ENCODE results near the gene PACSIN1.

PACSIN1 gene

GRCh38 chr6:34455831-34456230 is 10.0 kb upstream of the PACSIN1 start (continued):
- TF ChIP-seq PATZ1 (tag by site-specific recombination; IDR thresholded peaks at IDR 0.05): no peak

GRCh38 chr6:34457382-34457741 is 8.5 kb upstream of the PACSIN1 start:
- ChIA-PET POLR2A (no interaction called here), CTCF (interaction anchor here (1.4 to 5.5 kb wide), 3 partner anchors 10 to 208 kb away, joined by 5 to 138 read pairs (median 13); no protein-coding TSS in a partner anchor)

GRCh38 chr6:34457742-34458735 is 7.8 kb upstream of the PACSIN1 start:
- no peaks in the 10 kb centered on the region for H3K4me1 ChIP-seq (ENCODE audit: control insufficient read depth, insufficient read depth, low read length)
- POLR2A ChIA-PET: no interaction called here
- CTCF ChIA-PET: interaction anchor here (0.6 to 5.5 kb wide), 8 partner anchors 11 to 292 kb away, joined by 3 to 138 read pairs (median 4); no protein-coding TSS in a partner anchor

More at GRCh38 chr6:34457382-34457741, 8.5 kb upstream of the PACSIN1 start:
- Histone ChIP-seq H3K36me3 (ENCODE audit: control insufficient read depth in 2 of 2, insufficient read depth in 1 of 2, low read length in 2 of 2) (no peaks in the 10 kb centered on the region), H3K9me3 (ENCODE audit: control insufficient read depth, insufficient read depth, low read depth, low read length) (no peaks in the 10 kb centered on the region), H3K27ac (ENCODE audit: extremely low read depth, low read depth, low read length) (no peak overlapping the region), H3K4me3 (ENCODE audit: low read depth, low read length) (no peak overlapping the region), H3K4me1 (ENCODE audit: control insufficient read depth, insufficient read depth, low read length) (no peaks in the 10 kb centered on the region)
- TF ChIP-seq ZNF394 (tag by site-specific recombination; IDR thresholded peaks at IDR 0.05; ENCODE audit: borderline replicate concordance) (no peak), KLF1 (tag by site-specific recombination; IDR thresholded peaks at IDR 0.05) (peak; percentile 53), SP2 (tag by site-specific recombination; IDR thresholded peaks at IDR 0.05) (peak; percentile 25; the same call in 1 of the 2 replicates), ZNF660 (tag by site-specific recombination; IDR thresholded peaks at IDR 0.05) (no peak)

GRCh38 chr6:34459899-34460593 is 5.8 kb upstream of the PACSIN1 start:
- H3K27ac ChIP-seq (ENCODE audit: extremely low read depth, low read depth, low read length): no peak overlapping the region
- H3K9me3 ChIP-seq (ENCODE audit: control insufficient read depth, insufficient read depth, low read depth, low read length): no peaks in the 10 kb centered on the region
- no peaks in the 10 kb centered on the region for H3K36me3 ChIP-seq (ENCODE audit: control insufficient read depth in 2 of 2, insufficient read depth in 1 of 2, low read length in 2 of 2)
- no peak overlapping the region for H3K4me3 ChIP-seq (ENCODE audit: low read depth, low read length)
- CTCF ChIA-PET: interaction anchor here (0.5 to 5.5 kb wide), 48 partner anchors 8 to 780 kb away, joined by 3 to 138 read pairs (median 4); partner anchors contain the start of gene SMIM29
- POLR2A ChIA-PET: interaction anchor here (1.5 kb wide), 1 partner anchor 34 kb away, joined by 3 read pairs; no protein-coding TSS in a partner anchor
- H3K4me1 ChIP-seq (ENCODE audit: control insufficient read depth, insufficient read depth, low read length): no peaks in the 10 kb centered on the region
- no peak for TF ChIP-seq AEBP2 (tag by site-specific recombination; IDR thresholded peaks at IDR 0.05; ENCODE audit: borderline replicate concordance)
- no peak for TF ChIP-seq ZNF362 (tag by site-specific recombination; IDR thresholded peaks at IDR 0.05)
- no peak for TF ChIP-seq ZNF211 (tag by site-specific recombination; IDR thresholded peaks at IDR 0.05; ENCODE audit: low read depth)
- no peak for TF ChIP-seq MEIS1 (CRISPR knock-in tag; IDR thresholded peaks at IDR 0.05; ENCODE audit: borderline replicate concordance)
- TF ChIP-seq ZNF140 (tag by site-specific recombination; IDR thresholded peaks at IDR 0.05): no peak
- no peak for TF ChIP-seq KLF9 (tag by site-specific recombination; IDR thresholded peaks at IDR 0.05; ENCODE audit: low read depth)
- peak; percentile 75 for TF ChIP-seq ZNF580 (tag by site-specific recombination; IDR thresholded peaks at IDR 0.05)
- no peak for TF ChIP-seq ZNF18 (tag by site-specific recombination; IDR thresholded peaks at IDR 0.05)
- 0 out of 2 replicates have a peak, but pooled peaks have one; percentile 9 for TF ChIP-seq ZBTB6 (tag by site-specific recombination; IDR thresholded peaks at IDR 0.05)
- no peak for TF ChIP-seq ZNF645 (tag by site-specific recombination; IDR thresholded peaks at IDR 0.05)

More at GRCh38 chr6:34457742-34458735, 7.8 kb upstream of the PACSIN1 start:
- TF ChIP-seq RBAK (tag by site-specific recombination; IDR thresholded peaks at IDR 0.05) (no peak), SP2 (tag by site-specific recombination; IDR thresholded peaks at IDR 0.05) (0 out of 2 replicates have a peak, but pooled peaks have one; percentile 1)
- no peak overlapping the region for H3K27ac ChIP-seq (ENCODE audit: extremely low read depth, low read depth, low read length)
- H3K36me3 ChIP-seq (ENCODE audit: control insufficient read depth in 2 of 2, insufficient read depth in 1 of 2, low read length in 2 of 2): no peaks in the 10 kb centered on the region
- H3K9me3 ChIP-seq (ENCODE audit: control insufficient read depth, insufficient read depth, low read depth, low read length): no peaks in the 10 kb centered on the region
- no peak overlapping the region for H3K4me3 ChIP-seq (ENCODE audit: low read depth, low read length)

Data from HEK293 (cell line).